Loucy (cell line): ENCODE results near the gene APOO.

Experiments
- H2AFZ ChIP-seq: fragments of 200-600 bp; sonication (generic); 2 replicates; pipeline ENCODE4 v1.6.0; 2016; ENCODE audit warnings: antibody characterized with exemption, mild to moderate bottlenecking, low read length, moderate library complexity
- H3F3A ChIP-seq: fragments of 200-600 bp; 2 replicates; pipeline ENCODE4 v1.6.0; 2016; ENCODE audit warnings: antibody characterized with exemption, low read depth, mild to moderate bottlenecking
- H3K27me3 ChIP-seq: fragments of 200-600 bp; sonication (generic); 2 replicates; pipeline ENCODE4 v1.6.1; 2014; ENCODE audit warnings: low read length, mild to moderate bottlenecking; ENCODE audit not compliant: insufficient read depth, poor library complexity, severe bottlenecking
- H3K36me3 ChIP-seq: fragments of 200-600 bp; sonication (generic); 2 replicates; pipeline ENCODE4 v1.6.1; 2016; ENCODE audit warnings: low read length; ENCODE audit not compliant: insufficient read depth
- H3K4me1 ChIP-seq: fragments of 200-600 bp; sonication (generic); 2 replicates; pipeline ENCODE4 v1.5.1; 2014; ENCODE audit warnings: low read length, mild to moderate bottlenecking; ENCODE audit not compliant: insufficient read depth, poor library complexity, severe bottlenecking
- H3K4me2 ChIP-seq: fragments of 200-600 bp; sonication (generic); 2 replicates; pipeline ENCODE4 v1.6.0; 2014; ENCODE audit warnings: antibody characterized with exemption, low read length, low read depth, mild to moderate bottlenecking; ENCODE audit not compliant: poor library complexity, severe bottlenecking
- H3K4me3 ChIP-seq: fragments of 200-600 bp; sonication (generic); 2 replicates; pipeline ENCODE4 v1.5.1; 2014; ENCODE audit warnings: low read length, mild to moderate bottlenecking, mixed read lengths; ENCODE audit not compliant: poor library complexity, severe bottlenecking
- H3K79me2 ChIP-seq: fragments of 200-600 bp; sonication (generic); 2 replicates; pipeline ENCODE4 v1.6.1; 2014; ENCODE audit warnings: low read length; ENCODE audit not compliant: insufficient read depth
- H3K9ac ChIP-seq: fragments of 200-600 bp; sonication (generic); 2 replicates; pipeline ENCODE4 v1.6.0; 2014; ENCODE audit warnings: mild to moderate bottlenecking, low read depth, low read length, moderate library complexity; ENCODE audit not compliant: poor library complexity, severe bottlenecking
- H3K9me2 ChIP-seq: fragments of 200-600 bp; sonication (generic); replicated peaks from 2 replicates; pipeline ENCODE4 v1.6.1; 2016; ENCODE audit warnings: low read depth, low read length, mixed read lengths
- H3K9me3 ChIP-seq: fragments of 200-600 bp; sonication (generic); 2 replicates; pipeline ENCODE4 v1.6.1; 2014; ENCODE audit warnings: mild to moderate bottlenecking, antibody characterized with exemption, low read length, low read depth; ENCODE audit not compliant: insufficient read depth
- H4K20me1 ChIP-seq: fragments of 200-600 bp; sonication (generic); 2 replicates; pipeline ENCODE4 v1.6.0; 2014; ENCODE audit warnings: antibody characterized with exemption, low read length, mild to moderate bottlenecking; ENCODE audit not compliant: insufficient read depth, poor library complexity, severe bottlenecking
- CTCF ChIP-seq: fragments of 200-600 bp; sonication (generic); conservative IDR thresholded peaks from 2 replicates; pipeline ENCODE4 v1.5.1; 2014; ENCODE audit warnings: mild to moderate bottlenecking, antibody characterized with exemption, low read length
- EZH2phosphoT487 ChIP-seq: fragments of 200-600 bp; IDR thresholded peaks from 2 replicates; pipeline ENCODE4 v1.6.1; 2018; ENCODE audit warnings: antibody characterized with exemption, mild to moderate bottlenecking, moderate library complexity, borderline replicate concordance

The APOO gene

GRCh38 chrX:23883737-23884354 lies 23.9 kb downstream of the APOO start:
- Histone ChIP-seq H3K4me2 (no peak overlapping the region), H3K9me2 (no peaks in the 10 kb centered on the region), H3K4me3 (no peak overlapping the region), H3K36me3 (no peaks in the 10 kb centered on the region), H3K9me3 (no peaks in the 10 kb centered on the region), H3K27me3 (no peaks in the 10 kb centered on the region), H3F3A (no peaks in the 10 kb centered on the region), H4K20me1 (no peaks in the 10 kb centered on the region), H3K9ac (no peak overlapping the region), H3K4me1 (no peaks in the 10 kb centered on the region), H2AFZ (no peak overlapping the region), H3K79me2 (no peaks in the 10 kb centered on the region)
- TF ChIP-seq CTCF (no peak), EZH2phosphoT487 (no peak)

- no peaks in the 10 kb centered on the region for H3K79me2 ChIP-seq
- TF ChIP-seq CTCF = no peak
- TF ChIP-seq EZH2phosphoT487 = no peak
- no peak overlapping the region for H3K4me2 ChIP-seq
- H2AFZ ChIP-seq = no peak overlapping the region
- no peak overlapping the region for H3K9ac ChIP-seq
- no peaks in the 10 kb centered on the region for H4K20me1 ChIP-seq
- H3K9me2 ChIP-seq = no peaks in the 10 kb centered on the region
- H3K4me1 ChIP-seq = no peaks in the 10 kb centered on the region
- H3K36me3 ChIP-seq = no peaks in the 10 kb centered on the region
- no peaks in the 10 kb centered on the region for H3K27me3 ChIP-seq
- no peaks in the 10 kb centered on the region for H3K9me3 ChIP-seq
- no peak overlapping the region for H3K4me3 ChIP-seq
- H3F3A ChIP-seq = no peaks in the 10 kb centered on the region
These were observed 28.2 kb downstream of the APOO start for GRCh38 chrX:23879380-23880090.

GRCh38 chrX:23871905-23872546 lies 35.7 kb downstream of the APOO start:
- TF ChIP-seq CTCF (no peak), EZH2phosphoT487 (no peak)
- H4K20me1 ChIP-seq = no peaks in the 10 kb centered on the region
- no peaks in the 10 kb centered on the region for H3F3A ChIP-seq
- H3K4me2 ChIP-seq = no peak overlapping the region
- no peak overlapping the region for H3K9ac ChIP-seq
- no peaks in the 10 kb centered on the region for H3K9me3 ChIP-seq
- H3K27me3 ChIP-seq = no peaks in the 10 kb centered on the region
- H3K79me2 ChIP-seq = no peaks in the 10 kb centered on the region
- H3K36me3 ChIP-seq = no peaks in the 10 kb centered on the region
- no peak overlapping the region for H2AFZ ChIP-seq
- H3K4me3 ChIP-seq = no peak overlapping the region
- H3K4me1 ChIP-seq = no peaks in the 10 kb centered on the region
- no peaks in the 10 kb centered on the region for H3K9me2 ChIP-seq
